Activated T-helper 1 cell treated with anti-CD3 and anti-CD28 coated beads, Interleukin-12 subunit alpha, Interleukin-12 subunit beta, Interleukin-2, Interleukin-4 antibody, amounts not matched to agents 30 ng/mL and 10 ng/mL and 1 ng/mL, durations not matched to agents 14 hours and 24 hours and 36 hours (primary cell): ENCODE data around the gene ATL1. TPM values are rescaled to one million over a fixed set of nuclear protein-coding genes. Genes with fewer than 3 reads are reported as not detected.
"Not testable (repeated sequence)": the region's sequence is repeated elsewhere in the genome, so short reads cannot be mapped to it uniquely, and the experiment has no call there.

ENCODE experiments used
- DNase-seq: peaks from one replicate; pipeline ENCODE4 v3.0.0; 2021; ENCODE audit warnings: low spot score
- H3K27ac Mint-ChIP-seq: one replicate; pipeline ENCODE4 v1.8.0; 2021; ENCODE audit warnings: mild to moderate bottlenecking, mixed read lengths
- H3K27me3 Mint-ChIP-seq: one replicate; pipeline ENCODE4 v1.8.0; 2022; ENCODE audit warnings: mild to moderate bottlenecking, moderate library complexity, mixed read lengths; ENCODE audit not compliant: insufficient read depth
- H3K36me3 Mint-ChIP-seq: one replicate; pipeline ENCODE4 v1.8.0; 2021; ENCODE audit warnings: low read depth, mixed read lengths
- H3K4me1 Mint-ChIP-seq: one replicate; pipeline ENCODE4 v1.8.0; 2021; ENCODE audit warnings: low read depth, mixed read lengths
- H3K4me3 Mint-ChIP-seq: one replicate; pipeline ENCODE4 v1.8.0; 2021; ENCODE audit warnings: mild to moderate bottlenecking, moderate library complexity, mixed read lengths
- H3K9me3 Mint-ChIP-seq: one replicate; pipeline ENCODE4 v1.8.0; 2021; ENCODE audit warnings: mixed read lengths
- intact Hi-C: fragments of 100-400 bp; cut with micrococcal nuclease; formaldehyde crosslinking; loops from one replicate; pipeline ENCODE4 v1.15.1; 2024
- total RNA-seq: library from RNA; stranded (reverse); gene quantifications from 2 replicates; pipeline ENCODE4 v1.2.3, GENCODE V29; 2022

Gene ATL1
- total RNA-seq, 1 donor from 2014 or later: 0.83 TPM

DNA sequence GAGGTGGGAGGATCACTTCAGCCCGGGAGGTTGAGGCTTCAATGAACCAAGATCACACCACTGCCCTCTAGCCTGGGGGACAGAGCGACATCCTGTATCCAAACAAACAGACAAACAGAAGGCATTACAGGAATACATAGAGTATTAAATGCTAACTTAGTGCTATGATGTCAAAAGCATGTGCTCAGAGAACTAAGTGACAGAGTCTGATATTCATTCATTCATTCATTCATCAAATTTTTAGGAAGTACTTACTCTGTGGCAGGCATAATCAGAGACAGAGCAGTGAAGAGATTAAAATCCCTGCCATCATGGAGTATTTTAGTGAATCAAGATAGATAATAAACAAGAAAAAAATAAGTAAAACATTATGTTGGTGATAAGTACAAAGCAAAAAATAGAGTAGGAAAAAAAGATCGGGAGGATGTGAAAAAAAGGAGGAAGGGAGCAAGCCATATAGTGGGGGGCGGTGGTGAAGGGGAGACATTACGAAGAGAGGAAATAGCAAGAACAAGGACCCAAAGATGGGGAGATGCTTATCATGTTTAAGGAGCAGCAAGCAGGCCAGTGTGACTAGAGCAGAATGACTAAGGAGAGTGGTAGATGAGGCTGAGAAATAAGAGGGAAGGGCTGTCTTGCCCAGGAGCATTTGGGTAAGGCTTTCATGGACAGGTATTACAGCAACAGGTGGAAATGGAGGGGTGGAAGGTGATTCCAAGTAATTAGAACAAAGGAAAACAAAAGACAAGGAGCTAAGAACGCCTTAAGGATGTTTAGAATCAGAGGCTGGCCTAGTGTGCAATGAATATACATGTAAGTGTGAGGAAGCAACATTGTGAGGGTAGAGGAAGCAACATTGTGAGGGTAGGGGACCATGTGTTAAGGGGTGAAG is 30.4 kb upstream of the ATL1 start:
- no peak for DNase-seq
- peaks cover 10% of the 10 kb centered on the region for H3K36me3 Mint-ChIP-seq
- peak overlapping the region; percentile 49 for H3K27ac Mint-ChIP-seq
- H3K4me1 Mint-ChIP-seq: peaks cover 50% of the 10 kb centered on the region
- intact Hi-C loops: loop anchor here (1.0 to 5.0 kb wide), 3 partner anchors 133 to 897 kb away; partner anchors contain the start of genes CDKL1 and SAV1
- H3K4me3 Mint-ChIP-seq: peak overlapping the region; percentile 92
- H3K27me3 Mint-ChIP-seq: peaks cover 20% of the 10 kb centered on the region
- H3K9me3 Mint-ChIP-seq: no peaks in the 10 kb centered on the region

DNA sequence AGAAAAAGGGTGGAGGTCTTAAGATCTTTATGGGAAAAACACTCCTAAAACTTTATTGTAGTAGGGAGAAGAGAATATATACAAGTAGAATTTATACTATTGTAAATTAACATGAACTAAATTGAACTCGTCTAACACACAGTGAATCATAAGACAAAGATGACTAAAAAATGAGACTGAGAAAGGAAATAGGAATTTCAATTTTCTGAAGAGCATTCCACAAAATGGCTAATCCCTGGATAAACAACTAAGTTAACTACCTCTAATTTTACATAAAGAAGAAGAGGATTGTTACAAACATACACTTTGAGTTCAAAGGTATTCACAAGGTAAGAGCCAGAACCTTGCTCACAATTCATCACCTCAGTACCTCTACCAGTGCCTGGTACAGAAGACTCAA is 29.6 kb upstream of the ATL1 start:
- peak overlapping the region; percentile 92 for H3K4me3 Mint-ChIP-seq
- H3K36me3 Mint-ChIP-seq: peaks cover 10% of the 10 kb centered on the region
- no peak for DNase-seq
- no peak overlapping the region for H3K27ac Mint-ChIP-seq
- H3K27me3 Mint-ChIP-seq: peaks cover 20% of the 10 kb centered on the region
- intact Hi-C loops: loop anchor here (1.0 to 5.0 kb wide), 3 partner anchors 134 to 898 kb away; partner anchors contain the start of genes CDKL1 and SAV1
- no peaks in the 10 kb centered on the region for H3K9me3 Mint-ChIP-seq
- peaks cover 42% of the 10 kb centered on the region for H3K4me1 Mint-ChIP-seq

DNA sequence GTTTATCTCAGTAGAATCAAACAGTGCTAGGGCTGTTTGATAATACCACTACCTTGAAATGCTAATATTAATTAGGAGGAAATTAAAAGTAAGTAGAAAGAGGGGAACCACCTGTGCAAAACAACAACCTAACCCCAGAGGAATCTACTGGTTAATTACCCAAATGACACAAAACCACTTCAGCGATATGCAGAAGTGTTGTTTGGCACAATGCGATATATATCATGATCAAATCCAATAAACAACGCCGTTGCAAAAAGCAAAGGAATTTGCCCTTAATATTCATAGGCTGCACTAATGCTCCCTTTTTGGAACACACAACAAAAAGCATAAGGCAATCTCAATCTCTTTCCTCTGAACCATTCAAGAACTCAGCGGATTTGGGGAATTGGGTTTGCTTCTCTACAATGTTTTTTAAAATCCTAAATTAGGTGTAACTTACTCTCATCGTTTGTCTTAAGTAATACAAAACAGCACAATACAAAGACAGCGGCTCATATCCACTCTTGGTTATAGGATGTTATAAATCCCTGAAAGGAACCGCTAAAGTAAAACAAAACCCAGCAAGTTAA is 29.1 kb upstream of the ATL1 start:
- Mint-ChIP-seq H3K36me3 (peaks cover 10% of the 10 kb centered on the region), H3K4me1 (peaks cover 42% of the 10 kb centered on the region), H3K27ac (no peak overlapping the region), H3K27me3 (peaks cover 20% of the 10 kb centered on the region), H3K4me3 (peak overlapping the region; percentile 92), H3K9me3 (no peaks in the 10 kb centered on the region)
- intact Hi-C loops: loop anchor here (1.0 to 5.0 kb wide), 3 partner anchors 135 to 899 kb away; partner anchors contain the start of genes CDKL1 and SAV1
- no peak for DNase-seq

DNA sequence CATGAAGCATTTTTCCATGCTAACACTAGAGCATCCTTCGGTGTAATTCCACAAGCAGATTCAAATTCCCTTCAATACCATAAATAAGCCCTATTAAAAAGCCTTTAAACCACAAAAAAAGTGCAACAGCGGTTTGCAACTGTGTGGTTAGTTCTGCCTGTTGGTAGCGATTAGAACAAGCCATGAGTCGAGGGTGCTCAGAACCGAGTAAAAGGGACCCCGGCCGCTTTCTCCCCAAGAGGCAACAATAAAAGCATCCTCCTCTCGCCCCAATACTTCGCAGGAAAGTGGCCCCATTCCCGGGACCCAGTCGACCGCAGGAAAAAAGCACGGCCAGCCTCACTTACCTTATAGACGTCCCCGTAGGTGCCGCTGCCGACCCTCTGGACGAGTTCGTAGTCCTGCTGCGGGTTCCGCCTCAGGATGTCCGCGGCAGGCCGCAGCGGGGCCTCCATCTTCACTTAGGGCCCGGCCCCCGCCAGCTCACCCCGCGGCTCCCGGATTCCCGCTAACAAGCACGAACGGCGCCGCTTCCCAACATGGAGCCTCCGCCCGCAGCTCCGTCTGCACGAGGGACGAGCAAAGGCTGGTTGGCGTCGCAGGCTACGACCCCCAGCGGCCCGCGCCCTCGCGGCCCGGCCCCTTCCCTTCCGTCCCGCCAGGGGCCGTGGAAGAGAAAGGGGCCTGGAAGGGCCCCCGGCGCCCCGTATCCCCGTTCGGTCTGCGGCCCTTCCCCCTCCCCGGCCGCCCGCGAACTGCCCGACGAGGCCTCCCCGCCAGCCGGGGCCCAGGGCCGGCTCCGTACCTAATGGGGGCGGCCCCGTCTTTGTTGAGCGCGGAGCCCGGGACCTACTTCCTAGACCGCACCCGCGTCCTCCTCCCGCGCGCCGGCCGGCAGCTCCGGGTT is 28.1 kb upstream of the ATL1 start:
- Mint-ChIP-seq H3K36me3 (peaks cover 10% of the 10 kb centered on the region), H3K4me1 (peaks cover 42% of the 10 kb centered on the region), H3K27me3 (peaks cover 24% of the 10 kb centered on the region), H3K4me3 (peak overlapping the region; percentile 92), H3K9me3 (no peaks in the 10 kb centered on the region), H3K27ac (peak overlapping the region; percentile 79)
- DNase-seq: peak; percentile 14
- intact Hi-C loops: loop anchor here (1.0 to 5.0 kb wide), 11 partner anchors 10 to 900 kb away; partner anchors contain the start of genes ATL1, DMAC2L, L2HGDH and SAV1

DNA sequence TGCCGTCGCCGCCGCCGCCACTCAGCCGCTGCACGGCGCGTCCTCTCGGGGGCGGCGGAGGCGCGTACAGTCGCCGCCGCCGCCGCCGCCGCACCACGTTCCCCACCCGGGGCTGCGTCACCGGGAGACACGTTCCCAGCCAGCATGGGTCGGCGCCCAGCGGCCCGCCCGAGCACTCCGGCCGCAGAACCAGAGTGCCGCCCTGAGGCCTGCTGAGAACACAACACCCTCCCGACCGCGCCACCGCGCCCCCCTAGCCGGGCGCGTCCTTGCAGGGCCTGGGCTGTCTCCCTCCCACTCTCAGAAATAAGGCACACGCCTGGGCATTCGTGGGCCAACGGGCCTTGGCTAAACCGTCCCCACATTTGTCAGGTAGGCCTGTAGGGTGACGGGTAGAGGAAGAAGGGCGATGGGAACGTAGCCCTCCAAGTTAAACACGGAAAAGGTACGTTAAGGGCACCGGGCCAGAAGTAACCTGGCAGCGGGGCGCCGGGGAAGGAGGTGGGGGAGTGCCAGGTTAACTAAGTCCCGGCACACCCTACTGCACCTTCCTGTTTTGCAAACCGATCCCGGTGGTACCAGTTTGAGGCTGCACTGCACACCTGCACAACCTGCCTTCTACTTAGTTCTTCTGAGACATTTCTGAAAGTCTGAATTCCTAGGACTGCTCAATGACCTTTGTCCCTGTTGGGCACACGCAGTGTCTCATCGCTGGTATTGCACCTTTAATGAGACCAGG is 27.3 kb upstream of the ATL1 start, which contains the start of gene MAP4K5:
Gene MAP4K5, minus strand, starts transcription at position 68 of the 739 bp plus-strand sequence. CDS start 520 bp downstream, outside the sequence.
- H3K4me1 Mint-ChIP-seq: peaks cover 42% of the 10 kb centered on the region
- peaks cover 10% of the 10 kb centered on the region for H3K36me3 Mint-ChIP-seq
- H3K4me3 Mint-ChIP-seq: peak within 1 kb of the TSS; percentile 92
- intact Hi-C loops: loop anchor here (1.0 to 5.0 kb wide), 11 partner anchors 10 to 900 kb away; partner anchors contain the start of genes ATL1, DMAC2L, L2HGDH and SAV1
- DNase-seq: peak; percentile 82
- peak within 1 kb of the TSS; percentile 79 for H3K27ac Mint-ChIP-seq
- H3K27me3 Mint-ChIP-seq: peaks cover 24% of the 10 kb centered on the region
- H3K9me3 Mint-ChIP-seq: no peaks in the 10 kb centered on the region

DNA sequence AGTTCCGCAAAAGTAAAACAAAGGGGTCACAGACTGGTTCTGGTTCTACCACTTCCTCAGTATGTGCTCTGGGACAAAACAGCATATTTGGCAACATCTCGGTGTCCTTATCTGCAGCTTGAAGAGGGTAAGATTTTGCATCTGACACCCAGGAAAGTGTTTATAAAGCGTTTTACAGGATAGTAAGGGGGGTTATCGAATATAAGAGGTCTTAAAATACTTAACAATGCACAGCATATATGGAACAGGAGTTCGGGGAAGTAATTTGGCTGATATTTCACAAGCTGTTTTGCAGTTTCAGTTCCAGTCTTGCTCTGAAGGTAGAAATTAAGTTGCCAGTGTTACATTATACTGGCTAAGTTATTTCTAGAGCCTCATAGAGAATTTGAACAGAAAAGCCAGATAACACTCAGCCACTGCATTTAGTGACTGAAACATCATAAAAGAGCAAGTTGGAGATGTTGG is 26.7 kb upstream of the ATL1 start:
- Mint-ChIP-seq H3K27me3 (peaks cover 28% of the 10 kb centered on the region), H3K36me3 (peaks cover 8% of the 10 kb centered on the region)

DNA sequence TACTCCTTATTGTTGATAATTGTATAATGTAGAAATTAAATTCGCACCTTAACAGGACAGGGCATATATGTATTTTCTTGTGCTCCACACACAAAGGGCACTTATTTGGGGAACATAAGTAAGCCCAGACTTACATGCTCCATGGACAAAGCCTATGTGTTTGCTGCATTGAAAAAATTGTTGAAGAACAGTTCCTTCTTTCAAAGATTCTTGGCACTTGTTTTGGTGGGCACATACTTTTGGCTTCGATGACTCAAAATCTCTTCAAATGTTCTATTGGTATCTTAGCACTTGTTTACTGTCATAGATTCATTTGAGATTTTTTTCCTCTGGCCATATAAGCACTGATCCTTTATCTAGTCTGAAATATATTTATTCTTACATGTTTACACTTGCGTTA is 26.1 kb upstream of the ATL1 start:
- no peak for DNase-seq
- H3K27me3 Mint-ChIP-seq: peaks cover 28% of the 10 kb centered on the region
- no peaks in the 10 kb centered on the region for H3K9me3 Mint-ChIP-seq
- peaks cover 37% of the 10 kb centered on the region for H3K4me1 Mint-ChIP-seq
- intact Hi-C loops: loop anchor here (2.0 to 5.0 kb wide), 4 partner anchors 133 to 902 kb away; partner anchors contain the start of genes SAV1 and VCPKMT
- H3K27ac Mint-ChIP-seq: no peak overlapping the region
- no peak overlapping the region for H3K4me3 Mint-ChIP-seq
- H3K36me3 Mint-ChIP-seq: peaks cover 8% of the 10 kb centered on the region

More for the DNA sequence above, 26.7 kb upstream of the ATL1 start:
- no peaks in the 10 kb centered on the region for H3K9me3 Mint-ChIP-seq
- peak overlapping the region; percentile 79 for H3K4me3 Mint-ChIP-seq
- H3K4me1 Mint-ChIP-seq: peaks cover 37% of the 10 kb centered on the region
- peak overlapping the region; percentile 13 for H3K27ac Mint-ChIP-seq
- DNase-seq: no peak
- intact Hi-C loops: loop anchor here (2.0 to 5.0 kb wide), 4 partner anchors 134 to 901 kb away; partner anchors contain the start of genes SAV1 and VCPKMT

DNA sequence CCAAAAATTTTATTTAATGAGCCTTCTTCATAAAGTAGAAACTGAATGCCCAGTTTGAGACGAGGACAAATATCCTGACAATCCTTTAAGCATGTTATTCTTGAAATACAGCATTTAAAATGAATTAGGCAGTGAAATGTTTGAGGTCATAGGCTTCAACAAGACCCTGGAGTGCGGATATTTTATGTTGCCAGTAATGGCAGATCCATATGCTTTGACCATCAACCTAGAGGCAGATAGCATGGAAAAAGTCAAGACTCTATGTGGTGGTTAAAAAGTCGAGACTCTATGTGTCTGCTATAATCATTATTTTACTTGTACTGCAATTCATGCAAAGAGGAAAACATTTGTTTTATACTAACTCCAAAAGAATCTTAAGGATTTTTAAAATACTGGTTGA is 25.5 kb upstream of the ATL1 start:
- DNase-seq: no peak
- intact Hi-C loops: loop anchor here (5.0 kb wide), 2 partner anchors 133 to 902 kb away; partner anchors contain the start of gene SAV1
- Mint-ChIP-seq H3K9me3 (no peaks in the 10 kb centered on the region), H3K36me3 (peaks cover 8% of the 10 kb centered on the region), H3K4me1 (peaks cover 34% of the 10 kb centered on the region), H3K27me3 (peaks cover 30% of the 10 kb centered on the region), H3K27ac (no peak overlapping the region), H3K4me3 (no peak overlapping the region)

DNA sequence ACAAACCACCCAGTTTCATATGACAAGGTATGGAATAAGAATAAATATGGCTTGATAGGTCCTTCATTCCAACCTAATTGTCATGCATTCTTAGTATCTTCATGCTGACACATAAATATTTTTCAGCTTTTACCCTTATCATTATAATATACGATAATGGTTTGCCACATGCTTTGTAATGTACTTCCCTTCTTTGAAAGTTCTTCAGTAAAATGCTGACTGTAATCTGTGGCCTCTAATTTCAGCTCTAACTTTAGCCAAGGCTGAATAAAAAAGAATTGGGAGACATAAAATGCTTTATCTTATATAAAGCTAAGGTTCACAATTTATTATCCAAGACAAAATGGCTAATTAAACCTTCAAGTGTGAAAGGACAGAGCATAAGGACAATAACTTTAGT is 24.9 kb upstream of the ATL1 start:
- H3K27me3 Mint-ChIP-seq: peaks cover 30% of the 10 kb centered on the region
- peaks cover 5% of the 10 kb centered on the region for H3K36me3 Mint-ChIP-seq
- no peaks in the 10 kb centered on the region for H3K9me3 Mint-ChIP-seq
- no peak overlapping the region for H3K27ac Mint-ChIP-seq
- no peak for DNase-seq
- H3K4me1 Mint-ChIP-seq: peaks cover 28% of the 10 kb centered on the region
- intact Hi-C loops: loop anchor here (5.0 kb wide), 2 partner anchors 132 to 903 kb away; partner anchors contain the start of gene SAV1
- H3K4me3 Mint-ChIP-seq: no peak overlapping the region

DNA sequence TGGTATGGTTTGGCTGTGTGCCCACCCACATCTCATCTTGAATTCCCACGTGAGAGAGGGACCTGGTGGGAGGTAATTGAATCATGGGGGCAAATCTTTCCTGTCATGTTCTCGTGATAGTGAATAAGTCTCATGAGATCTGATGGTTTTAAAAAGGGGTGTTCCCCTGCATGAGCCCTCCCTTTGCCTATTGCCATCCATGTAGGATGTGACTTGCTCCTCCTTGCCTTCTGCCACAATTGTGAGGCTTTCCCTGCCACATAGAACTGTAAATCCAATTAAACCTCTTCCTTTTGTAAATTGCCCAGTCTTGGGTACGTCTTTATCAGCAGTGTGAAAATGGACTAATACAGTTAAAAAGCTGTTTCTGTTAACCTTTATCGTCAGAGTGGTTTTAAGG is 21.9 kb upstream of the ATL1 start:
- H3K27ac Mint-ChIP-seq, H3K9me3 Mint-ChIP-seq, H3K4me3 Mint-ChIP-seq, H3K36me3 Mint-ChIP-seq, DNase-seq, intact Hi-C loops: not testable (repeated sequence)
- H3K27me3 Mint-ChIP-seq: peaks cover 25% of the 10 kb centered on the region
- H3K4me1 Mint-ChIP-seq: peaks cover 15% of the 10 kb centered on the region

DNA sequence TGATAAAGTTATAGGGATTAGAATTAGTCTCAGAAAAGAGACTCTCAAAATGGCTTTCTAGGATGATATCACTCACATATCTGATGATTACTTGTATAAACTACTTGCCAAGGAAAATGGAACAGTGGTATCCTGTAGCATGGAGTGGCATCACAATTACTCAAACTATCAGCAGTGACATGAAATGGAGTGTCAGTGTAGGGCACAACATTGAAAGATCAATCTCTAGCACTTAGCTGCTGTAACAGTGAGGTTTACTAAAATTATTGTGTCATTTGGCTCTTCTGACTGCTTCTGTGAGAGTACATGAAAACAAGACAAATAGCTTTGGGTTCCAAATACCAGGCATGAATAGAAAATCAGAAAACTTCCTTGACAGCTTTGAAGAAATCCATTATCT is 20.9 kb upstream of the ATL1 start:
- DNase-seq: no peak
- peaks cover 16% of the 10 kb centered on the region for H3K4me1 Mint-ChIP-seq
- no peaks in the 10 kb centered on the region for H3K9me3 Mint-ChIP-seq
- no peak overlapping the region for H3K27ac Mint-ChIP-seq
- no peak overlapping the region for H3K4me3 Mint-ChIP-seq
- H3K36me3 Mint-ChIP-seq: no peaks in the 10 kb centered on the region
- peaks cover 17% of the 10 kb centered on the region for H3K27me3 Mint-ChIP-seq
- intact Hi-C loops: no loop called here
